ENCODE data around the gene SUSD3.
"Not testable (repeated sequence)": the region's sequence is repeated elsewhere in the genome, so short reads cannot be mapped to it uniquely, and the experiment has no call there.

SUSD3 gene

DNA sequence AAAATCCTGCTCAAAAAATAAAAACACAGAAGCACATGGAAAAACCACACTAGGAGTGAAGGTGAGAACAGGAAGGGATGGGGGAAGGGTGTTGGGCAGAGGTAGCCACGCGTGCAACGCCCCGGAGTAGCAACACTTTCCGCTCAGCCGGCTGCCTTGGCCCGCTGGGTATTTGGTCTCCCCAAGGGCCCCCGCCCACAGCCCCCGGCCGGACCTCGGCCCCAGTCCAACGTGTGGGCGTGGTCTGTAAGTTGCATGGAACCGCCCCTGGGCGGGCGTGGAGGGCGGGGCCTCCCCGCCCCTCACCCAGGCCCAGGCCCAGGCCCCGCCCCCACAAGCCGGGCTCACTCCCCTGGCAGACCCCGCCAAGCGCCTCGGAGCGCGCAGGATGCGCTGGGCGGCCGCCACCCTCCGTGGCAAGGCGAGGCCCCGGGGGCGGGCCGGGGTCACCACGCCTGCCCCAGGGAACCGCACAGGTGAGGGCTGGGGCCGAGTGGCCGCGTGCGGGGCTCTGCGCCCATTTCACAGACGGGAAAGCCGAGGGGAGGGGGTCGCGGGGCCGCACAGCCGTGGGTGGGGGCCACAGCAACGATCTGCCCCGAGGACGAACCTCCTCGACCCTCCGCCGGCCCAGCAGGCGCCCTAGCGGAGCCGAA lies at the start of gene SUSD3:
TSS of gene SUSD3 (plus strand) at position 347 of the 656 bp plus-strand sequence. CDS start at position 389, 42 bp downstream.
- DNase-seq: no peak

DNA sequence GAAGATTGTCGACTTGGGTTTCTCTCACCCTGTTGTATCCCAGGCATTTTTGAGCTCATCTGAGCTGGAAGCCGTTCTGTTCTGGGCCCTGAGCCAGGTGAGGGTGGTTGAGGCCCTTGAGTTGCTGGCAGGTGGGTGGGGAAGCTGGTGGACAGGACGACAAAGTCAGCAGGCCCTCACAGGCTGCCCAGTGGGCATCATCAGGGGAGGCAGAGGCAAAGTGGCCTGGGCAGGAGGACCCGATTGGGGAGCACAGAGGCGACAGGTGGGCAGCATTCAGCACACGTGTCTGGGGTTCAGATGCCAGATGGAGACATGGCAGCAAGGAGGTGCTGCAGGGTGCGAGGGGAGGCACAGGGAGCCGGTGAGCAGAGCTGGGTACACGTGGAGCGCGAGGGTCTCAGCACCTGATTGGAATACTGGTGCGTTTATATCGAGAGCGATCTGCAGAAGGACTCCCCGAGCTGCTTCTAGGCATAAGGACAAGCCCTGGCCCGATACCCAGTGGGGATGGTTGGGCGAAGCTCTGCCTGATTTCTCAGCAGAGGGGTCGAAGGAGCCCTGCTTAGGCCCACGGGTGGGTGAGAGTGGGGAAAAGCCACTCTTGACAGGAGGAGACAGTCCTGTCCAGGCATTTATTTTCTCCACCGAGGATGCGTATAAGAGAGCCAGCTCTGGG lies 49.0 kb upstream of the SUSD3 start:
- no peak for DNase-seq

DNA sequence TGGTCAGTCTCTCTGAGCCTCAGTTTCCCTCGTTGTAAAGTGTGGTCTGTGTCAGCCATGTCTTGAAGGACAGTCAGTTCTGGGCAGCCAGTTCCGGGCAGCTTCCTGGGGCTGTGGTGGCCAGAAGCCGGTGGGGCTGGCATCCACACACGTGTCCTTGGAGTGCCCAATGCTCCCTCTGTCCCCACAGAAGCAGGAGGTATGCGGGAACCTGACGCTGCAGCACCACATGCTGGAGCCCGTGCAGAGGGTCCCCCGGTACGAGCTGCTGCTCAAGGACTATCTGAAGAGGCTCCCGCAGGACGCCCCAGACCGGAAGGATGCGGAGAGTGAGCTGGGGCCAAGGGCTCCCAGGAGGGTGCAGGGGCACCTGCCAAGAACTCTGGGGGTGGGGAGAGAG lies 48.4 kb upstream of the SUSD3 start:
- DNase-seq: no peak

DNA sequence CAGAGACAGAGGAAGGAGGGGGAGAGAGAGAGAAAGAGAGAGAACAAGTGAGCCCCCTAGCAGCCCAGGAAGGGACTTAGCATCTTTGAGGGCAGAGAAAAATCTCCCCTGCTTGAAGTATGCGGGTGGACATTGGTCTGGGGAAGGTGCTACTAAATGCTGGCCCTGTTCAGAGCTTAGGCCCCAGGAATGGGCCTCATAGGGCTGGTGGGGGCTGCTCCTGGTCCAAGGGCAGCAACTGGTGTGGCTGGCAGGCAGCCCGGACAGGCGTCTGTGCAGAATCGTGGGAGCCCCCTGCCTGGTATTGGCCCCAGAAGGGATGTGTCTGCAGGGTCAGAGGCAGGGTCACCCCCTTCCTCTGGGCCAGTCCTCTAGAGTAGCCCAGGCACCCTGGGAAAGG lies 47.8 kb upstream of the SUSD3 start:
- DNase-seq: no peak

DNA sequence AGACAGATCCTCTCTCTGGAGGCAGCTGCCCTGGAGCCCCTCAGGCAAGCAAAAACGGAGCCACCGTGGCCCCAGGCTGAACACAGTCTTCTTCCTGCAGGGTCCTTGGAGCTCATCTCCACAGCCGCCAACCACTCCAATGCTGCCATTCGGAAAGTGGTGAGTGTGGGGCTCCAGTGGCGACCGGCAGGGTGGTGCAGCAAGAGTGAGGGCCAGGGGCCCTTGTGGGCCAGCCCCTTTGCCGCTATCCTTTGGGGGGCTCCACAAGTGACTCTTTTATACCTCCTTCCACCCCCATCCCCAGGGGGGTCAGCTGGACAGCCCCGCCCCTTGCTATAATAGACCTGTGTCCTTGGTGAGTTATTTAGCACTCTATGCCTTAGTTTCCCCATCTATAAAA lies 47.4 kb upstream of the SUSD3 start:
- DNase-seq: no peak

DNA sequence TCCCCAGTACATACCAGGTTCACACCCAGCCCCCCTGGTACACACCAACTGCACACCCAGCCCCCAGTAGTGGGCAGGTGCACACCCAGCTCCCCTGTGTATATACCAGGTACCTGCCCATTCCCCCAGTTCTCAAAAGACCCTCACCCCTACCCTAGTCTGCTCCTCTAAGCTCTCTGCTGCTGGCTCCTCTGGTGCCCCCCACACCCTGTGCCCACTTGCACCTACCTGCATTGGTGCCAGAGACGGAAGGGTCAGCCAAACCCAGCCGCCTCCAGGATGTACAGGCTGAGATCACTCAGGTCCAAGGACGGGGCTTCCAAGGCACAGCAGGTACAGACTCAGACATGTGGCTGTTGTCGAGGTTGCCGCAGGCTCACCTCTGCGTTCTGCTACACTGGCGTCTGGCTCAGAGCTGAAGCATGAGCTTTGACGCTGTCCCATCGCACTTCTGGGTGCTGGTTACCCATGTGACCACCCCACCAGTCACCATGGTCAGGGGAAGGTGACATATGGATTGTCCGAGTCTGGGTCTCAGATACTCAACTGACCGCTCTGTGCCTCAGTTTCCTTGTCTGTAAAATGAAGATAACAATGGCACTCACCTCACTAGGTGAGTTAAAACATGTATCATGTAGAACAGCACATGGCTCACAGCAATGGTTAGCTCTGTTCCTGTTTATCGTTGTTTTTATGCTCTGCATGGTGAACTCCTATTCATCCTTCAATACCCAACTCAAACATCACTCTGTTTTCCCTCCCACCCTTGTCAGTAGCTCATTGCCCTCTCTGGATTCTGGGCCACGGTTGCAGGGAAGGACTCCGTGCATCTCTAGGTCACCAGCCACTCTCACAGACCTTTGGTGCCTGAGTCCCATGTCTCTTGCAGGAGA lies 45.3 kb upstream of the SUSD3 start:
- DNase-seq: no peak

DNA sequence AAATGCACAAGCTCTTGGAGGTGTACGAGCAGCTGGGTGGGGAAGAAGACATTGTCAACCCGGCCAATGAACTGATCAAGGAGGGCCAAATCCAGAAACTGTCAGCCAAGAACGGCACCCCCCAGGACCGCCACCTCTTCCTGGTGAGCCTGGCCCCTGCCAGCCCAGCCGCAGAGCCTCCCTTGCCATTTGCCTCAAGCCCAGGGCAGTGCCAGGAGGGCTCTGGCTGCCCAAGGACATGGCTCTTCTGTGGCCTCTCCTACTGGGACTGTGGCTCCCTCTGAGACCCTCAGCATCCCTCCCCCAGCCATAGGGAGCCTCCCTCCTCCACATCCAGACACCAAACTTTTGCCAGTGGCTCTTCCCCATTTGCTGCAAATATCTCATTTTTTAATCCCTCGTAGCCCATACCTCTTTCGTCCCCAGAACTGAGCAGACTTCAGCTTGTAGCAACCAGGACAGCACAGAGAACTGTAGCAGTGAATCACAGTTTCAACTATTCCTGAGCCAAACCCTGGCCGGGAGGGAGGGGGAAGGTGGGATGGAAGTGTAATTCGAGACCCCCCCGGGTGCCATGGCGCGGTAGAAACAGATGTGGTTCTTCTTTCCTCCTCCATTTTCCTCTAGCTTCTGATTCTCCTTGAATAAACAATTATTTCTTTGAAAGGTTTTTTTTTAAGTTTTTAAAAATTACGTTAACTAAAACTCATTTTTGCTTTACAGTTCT lies 44.5 kb upstream of the SUSD3 start:
- DNase-seq: no peak

DNA sequence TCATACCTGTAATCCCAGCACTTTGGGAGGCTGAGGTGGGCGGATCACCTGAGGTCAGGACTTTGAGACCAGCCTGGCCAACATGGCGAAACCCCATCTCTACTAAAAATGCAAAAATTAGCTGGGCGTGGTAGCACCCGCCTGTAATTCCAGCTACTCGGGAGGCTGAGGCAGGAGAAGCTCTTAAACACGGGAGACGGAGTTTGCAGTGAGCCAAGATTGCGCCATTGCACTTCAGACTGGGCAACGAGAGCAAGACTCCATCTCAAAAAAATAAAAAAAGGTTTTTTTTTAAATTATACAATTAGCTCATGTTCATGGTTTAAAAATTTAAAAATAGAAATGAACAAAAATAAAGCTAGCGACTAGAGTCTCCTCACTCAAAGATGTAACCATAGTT lies 43.3 kb upstream of the SUSD3 start:
- not testable (repeated sequence) for DNase-seq

DNA sequence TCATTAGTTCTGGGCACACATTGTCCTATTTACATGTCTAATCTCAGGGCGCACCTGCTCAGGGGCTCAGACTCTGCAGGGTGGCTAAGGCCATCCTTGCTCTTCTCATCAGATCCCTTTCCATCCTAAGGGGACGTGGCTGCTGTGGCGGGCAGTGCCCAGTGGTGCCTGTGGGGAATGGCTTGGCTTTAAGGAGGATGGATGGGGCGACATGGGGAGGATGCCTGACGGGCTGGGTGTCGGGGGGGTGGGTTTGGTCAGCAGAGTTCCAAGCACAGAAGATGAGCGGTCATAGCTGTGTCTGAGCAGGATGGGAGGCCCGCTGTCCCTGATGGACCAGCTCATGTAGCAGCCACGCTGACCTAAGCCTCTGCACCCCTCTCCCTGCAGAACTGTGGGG lies 40.9 kb upstream of the SUSD3 start:
- no peak for DNase-seq

DNA sequence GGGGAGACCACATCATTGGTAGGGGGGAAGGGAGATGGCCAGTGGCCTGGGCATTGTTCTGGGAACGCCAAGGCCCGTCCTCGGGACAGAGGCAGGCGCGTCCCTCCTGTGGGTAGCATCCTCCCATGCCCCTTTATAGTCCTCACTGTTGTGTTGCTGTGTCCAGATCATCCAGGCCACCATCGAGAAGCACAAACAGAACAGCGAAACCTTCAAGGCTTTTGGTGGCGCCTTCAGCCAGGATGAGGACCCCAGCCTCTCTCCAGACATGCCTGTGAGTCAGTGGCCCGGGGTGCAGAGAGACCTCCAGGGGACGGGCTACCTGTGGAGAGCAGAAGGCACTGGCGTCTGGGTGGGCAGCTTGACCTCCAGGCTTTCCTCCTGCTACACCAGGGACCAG lies 38.4 kb upstream of the SUSD3 start:
- DNase-seq: no peak

DNA sequence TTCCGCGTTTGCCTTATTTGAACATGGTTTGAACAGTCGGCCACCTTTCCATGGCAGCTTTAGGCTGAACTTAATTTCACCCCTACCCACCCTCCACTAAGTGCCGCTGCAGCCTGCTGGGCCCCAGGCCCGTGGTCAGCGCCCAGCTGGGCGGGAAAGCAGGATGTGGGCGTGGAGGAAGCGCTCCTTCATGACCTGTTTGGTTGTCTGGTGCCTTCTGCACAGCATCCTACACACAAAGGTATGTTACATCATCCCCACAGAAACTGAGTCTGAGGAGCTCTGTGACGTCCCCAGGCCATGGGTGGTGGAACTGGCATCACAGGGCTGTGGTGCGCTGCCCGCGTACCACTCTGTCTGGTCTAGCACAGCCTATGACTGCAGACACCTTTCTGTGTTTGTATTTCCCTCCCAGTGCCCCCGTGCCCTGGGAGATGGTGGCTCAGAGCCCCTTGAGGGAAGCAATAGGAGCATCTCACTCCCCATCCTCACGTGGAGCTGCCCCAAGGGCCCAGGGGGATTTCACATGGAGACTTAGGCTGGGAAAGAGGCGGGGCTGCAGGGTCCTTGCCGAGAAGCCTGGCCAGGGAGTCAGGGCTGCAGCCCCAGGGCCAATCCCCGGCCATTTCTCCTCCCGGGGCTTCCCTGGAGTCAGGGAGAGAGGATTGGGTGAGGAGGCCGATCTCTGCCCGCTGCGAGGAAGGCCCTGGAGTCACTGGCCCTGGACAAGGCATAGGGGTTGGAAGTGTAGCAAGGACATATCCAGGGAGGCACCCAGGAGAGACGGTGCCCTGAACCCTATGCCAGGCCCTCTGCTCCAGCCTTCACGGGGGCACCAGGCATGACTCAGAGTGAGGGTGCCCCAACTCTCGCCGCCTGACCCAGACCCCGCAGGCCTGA lies 37.5 kb upstream of the SUSD3 start:
- DNase-seq: no peak

DNA sequence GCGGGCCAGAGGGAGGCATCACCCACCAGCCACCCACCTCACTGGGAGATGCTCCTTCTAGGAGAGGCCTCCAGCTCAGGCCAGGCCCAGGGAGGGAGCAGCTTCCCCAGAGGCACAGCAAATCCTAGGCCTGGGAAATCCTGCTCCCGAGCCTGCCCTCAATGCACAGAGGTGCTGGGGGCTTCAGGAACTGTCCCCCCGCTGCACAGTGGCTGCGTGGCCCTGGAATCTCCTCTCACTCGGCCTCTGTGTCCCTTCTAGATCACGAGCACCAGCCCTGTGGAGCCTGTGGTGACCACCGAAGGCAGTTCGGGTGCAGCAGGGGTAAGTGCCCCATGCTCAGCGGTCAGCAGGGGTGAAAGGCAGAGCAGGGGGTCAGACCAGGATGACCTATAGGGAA lies 36.4 kb upstream of the SUSD3 start:
- DNase-seq: no peak

DNA sequence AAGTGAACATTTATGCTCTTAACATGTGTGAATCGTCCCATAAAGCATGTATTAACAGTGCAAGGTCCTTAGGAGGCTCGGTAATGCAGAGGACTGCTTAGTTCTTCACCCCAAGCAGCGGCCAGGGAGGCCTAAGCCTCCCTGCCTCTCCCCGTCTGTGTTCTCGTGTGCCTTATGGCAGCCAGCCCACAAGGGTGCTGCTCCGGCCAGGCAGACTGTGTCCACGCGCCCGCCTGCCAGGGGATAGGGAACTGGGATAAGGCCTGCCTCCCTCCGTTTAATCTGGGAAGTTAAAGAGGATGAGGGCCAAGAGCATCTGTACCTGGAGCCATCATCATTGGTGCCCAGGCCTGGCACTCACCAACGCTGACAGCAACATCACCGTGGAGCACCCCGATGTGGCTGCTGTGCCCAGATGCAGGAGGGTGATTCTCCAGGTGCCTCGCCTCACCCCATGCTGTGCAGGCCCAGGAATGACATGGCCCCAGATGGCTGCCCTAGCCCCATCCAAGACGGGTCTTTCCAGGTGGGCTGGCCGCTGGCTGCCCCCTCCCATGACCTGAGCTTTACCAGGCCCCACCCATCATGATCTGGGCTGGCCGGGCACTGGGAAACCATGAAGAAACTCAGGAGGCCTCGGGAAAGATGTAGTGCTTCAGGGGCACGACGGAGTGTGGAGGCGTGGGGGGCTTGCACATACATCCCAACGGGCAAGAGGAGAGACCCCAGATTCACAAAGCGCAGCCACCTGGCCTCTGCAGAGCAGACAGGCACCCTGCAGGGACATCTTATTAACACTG lies 35.6 kb upstream of the SUSD3 start:
- DNase-seq: no peak

DNA sequence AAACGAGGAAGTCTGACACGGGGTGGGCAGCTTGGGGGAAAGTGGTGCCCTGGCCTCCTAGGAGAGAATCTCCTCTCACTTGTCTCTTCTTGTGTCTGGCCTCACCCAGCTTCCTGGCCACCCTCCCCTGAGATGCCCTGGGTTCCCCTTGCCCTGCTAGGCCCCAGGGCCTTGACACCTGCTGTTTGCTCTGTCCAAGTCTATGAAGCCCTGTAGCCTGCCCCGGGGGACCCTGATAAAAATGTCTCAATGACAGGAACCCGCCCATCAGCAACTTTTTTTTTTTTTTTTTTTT lies 35.0 kb upstream of the SUSD3 start:
- no peak for DNase-seq

DNA sequence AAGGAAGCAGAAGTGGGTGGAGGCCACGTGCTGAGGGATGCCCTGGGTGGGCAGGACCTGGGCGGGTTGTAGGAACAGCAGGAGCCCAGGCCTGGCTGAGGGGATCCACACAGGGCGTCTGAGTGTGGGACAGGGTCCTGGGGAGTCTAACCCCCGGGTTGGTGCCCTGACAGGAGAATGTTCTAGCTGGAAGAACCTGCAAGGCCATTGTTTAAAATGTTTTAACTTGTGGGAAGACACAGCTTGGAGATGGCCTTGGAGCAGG lies 33.9 kb upstream of the SUSD3 start:
- DNase-seq: no peak

DNA sequence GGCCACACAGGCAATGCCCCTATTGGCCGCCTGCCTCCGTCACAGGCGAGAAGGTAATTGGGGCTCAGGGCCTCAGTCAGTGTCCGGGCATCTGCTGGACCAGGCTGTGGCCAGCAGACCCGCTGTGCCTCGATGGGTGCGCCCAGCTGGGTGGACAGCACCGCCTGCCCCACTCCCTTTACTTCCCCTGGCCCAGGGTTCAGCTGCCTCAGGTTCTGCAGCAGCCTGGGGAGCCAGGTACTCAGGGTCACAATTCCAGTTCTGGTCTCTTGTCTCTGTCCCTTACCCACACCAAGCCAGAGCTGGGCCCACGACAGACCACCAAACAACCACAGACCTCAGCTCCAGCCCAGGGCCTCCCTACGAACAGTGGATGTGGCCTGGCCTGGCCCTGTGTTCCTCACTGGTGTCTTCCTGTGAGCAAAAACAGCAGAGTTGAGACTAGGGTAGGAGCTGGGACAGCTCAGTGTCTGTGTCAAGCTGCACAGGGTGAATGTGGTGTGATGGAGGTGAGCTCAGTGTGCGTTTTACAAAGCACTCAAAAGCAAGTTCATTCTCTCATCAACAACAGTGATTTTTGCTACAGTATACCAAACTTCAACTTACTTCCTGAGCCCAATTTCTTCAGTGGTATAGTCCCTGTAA lies 33.4 kb upstream of the SUSD3 start:
- DNase-seq: no peak

DNA sequence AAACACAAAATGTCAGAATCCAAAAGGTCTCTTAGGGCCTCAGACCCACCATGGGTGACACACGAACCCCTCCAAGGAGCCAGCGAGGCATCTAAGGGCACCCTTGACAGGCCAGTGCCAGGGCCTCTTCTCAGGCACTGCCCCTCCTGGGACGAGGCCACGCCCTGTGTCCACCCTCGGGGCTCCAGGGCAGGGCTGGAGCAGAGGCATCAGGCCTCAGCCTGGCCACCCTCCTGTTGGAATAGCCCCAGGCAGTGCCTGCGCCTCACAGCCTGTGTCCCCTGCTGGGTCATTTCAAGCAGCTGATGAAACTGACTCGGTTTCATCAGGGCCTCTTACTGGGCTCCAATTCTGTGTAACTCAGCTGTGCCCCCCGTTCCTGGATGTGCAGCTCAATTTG lies 32.8 kb upstream of the SUSD3 start:
- DNase-seq: no peak

DNA sequence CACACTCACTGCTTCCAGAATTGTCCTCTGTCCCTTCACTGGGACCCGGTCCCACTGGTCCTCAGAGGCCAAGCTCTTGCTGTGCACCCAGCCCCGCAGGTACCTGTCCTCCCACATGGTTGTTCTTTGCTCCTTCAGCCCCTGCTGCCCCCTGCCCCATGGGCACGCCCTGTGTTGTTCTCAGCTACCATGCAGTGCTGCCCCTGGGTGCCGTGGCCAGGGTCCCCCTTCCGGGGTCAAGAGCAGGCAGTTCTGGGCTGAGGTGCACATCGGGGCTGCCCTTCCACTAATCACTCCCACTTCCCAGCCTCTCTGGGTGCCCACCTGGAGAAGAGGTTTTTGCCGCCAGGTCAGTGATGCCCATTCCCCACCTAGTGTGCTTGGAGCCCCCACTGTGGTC lies 31.9 kb upstream of the SUSD3 start:
- no peak for DNase-seq

DNA sequence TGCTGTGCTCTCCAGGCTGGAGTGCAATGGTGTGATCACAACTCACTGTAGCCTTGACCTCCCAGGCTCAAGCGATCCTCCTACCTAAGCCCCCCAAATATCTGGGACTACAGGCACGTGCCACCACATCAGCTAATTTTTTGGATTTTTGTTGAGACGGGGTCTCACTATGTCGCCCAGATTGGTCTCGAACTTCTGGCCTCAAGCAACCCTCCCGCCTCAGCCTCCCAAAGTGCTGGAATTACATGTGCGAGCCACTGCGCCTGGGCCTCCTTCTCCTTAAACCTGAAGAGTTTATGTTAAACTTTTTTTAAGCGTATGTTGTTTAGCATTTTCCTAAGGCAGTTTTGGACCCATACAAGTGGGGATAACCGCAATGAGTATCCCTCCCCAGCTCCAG lies 30.8 kb upstream of the SUSD3 start:
- no peak for DNase-seq

DNA sequence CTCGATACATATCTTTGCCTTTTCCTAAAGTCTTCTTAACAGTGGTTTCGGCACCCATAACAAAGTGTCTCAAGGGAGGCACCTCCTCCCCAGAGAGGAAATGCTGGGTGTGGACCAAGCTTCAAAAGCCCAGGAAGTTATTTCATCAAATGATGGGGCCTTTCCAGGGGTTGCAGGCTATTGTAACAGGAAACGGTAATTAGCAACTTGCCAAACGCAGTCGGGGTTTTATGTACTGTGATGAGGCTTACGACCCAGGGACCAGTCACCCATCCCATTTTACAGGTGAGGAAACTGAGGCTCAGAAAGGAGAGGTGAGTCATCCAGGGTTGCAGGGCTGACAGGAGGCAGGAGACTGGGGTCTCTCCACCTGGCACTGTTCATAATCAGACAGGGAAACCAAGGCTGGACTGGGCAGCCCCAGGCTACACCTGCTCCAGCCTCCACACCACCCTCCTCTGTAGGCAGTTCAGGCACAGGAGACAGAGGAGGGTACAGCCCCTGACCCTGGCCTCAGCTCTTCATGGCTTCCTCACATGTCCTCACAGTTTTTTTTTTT lies 30.0 kb upstream of the SUSD3 start:
- no peak for DNase-seq
